SU-DHL-6 (cell line): Measurements from ENCODE around the gene INSR.

Source experiments
- H2AFZ ChIP-seq: fragments of 200-600 bp; sonication (generic); 2 replicates; pipeline ENCODE4 v1.6.1; 2014; ENCODE audit warnings: low read depth, mild to moderate bottlenecking, moderate library complexity, mixed read lengths, antibody characterized with exemption, low read length; ENCODE audit not compliant: severe bottlenecking
- H3F3A ChIP-seq: fragments of 200-600 bp; shearing (Covaris generic); 2 replicates; pipeline ENCODE4 v1.6.0; 2016; ENCODE audit warnings: antibody characterized with exemption, mild to moderate bottlenecking; ENCODE audit not compliant: insufficient read depth
- H3K27ac ChIP-seq: fragments of 200-600 bp; sonication (generic); 2 replicates; pipeline ENCODE4 v1.5.1; 2016; ENCODE audit warnings: low read depth, mild to moderate bottlenecking, low read length, moderate library complexity, mixed read lengths
- H3K27me3 ChIP-seq: fragments of 200-600 bp; sonication (generic), shearing (Covaris generic); 2 replicates; pipeline ENCODE4 v1.6.0; 2014; ENCODE audit warnings: mild to moderate bottlenecking, low read length
- H3K36me3 ChIP-seq: fragments of 200-600 bp; sonication (generic); 2 replicates; pipeline ENCODE4 v1.6.1; 2014; ENCODE audit warnings: mild to moderate bottlenecking, low read length, mixed read lengths
- H3K4me2 ChIP-seq: fragments of 300-600, 200-600 bp; shearing (Covaris generic), sonication (generic); 2 replicates; pipeline ENCODE4 v1.6.0; 2014; ENCODE audit warnings: low read length, low read depth, mild to moderate bottlenecking; ENCODE audit not compliant: poor library complexity, severe bottlenecking
- H3K4me3 ChIP-seq: fragments of 200-600 bp; sonication (generic); 2 replicates; pipeline ENCODE4 v1.5.1; 2014; ENCODE audit warnings: antibody characterized with exemption, low read length, mild to moderate bottlenecking, mixed read lengths; ENCODE audit not compliant: insufficient read depth, poor library complexity, severe bottlenecking
- H3K79me2 ChIP-seq: fragments of 200-600 bp; sonication (generic); 2 replicates; pipeline ENCODE4 v1.6.1; 2014; ENCODE audit warnings: mild to moderate bottlenecking, low read length, moderate library complexity; ENCODE audit not compliant: insufficient read depth
- H3K9ac ChIP-seq: fragments of 200-600 bp; sonication (generic); 2 replicates; pipeline ENCODE4 v1.7.0; 2014; ENCODE audit warnings: mild to moderate bottlenecking, low read length
- H3K9me2 ChIP-seq: fragments of 200-600 bp; sonication (generic); replicated peaks from 2 replicates; pipeline ENCODE4 v1.6.1; 2014; ENCODE audit warnings: low read length; ENCODE audit not compliant: insufficient read depth
- H3K9me3 ChIP-seq: fragments of 200-600 bp; sonication (generic); 2 replicates; pipeline ENCODE4 v1.6.1; 2014; ENCODE audit warnings: low read length, mixed read lengths; ENCODE audit not compliant: insufficient read depth
- H4K20me1 ChIP-seq: fragments of 200-600 bp; sonication (generic); 2 replicates; pipeline ENCODE4 v1.6.1; 2014; ENCODE audit warnings: low read depth, mild to moderate bottlenecking, antibody characterized with exemption, low read length, moderate library complexity, mixed read lengths
- EZH2phosphoT487 ChIP-seq: fragments of 200-600 bp; sonication (generic), shearing (Covaris generic); conservative IDR thresholded peaks from 2 replicates; pipeline ENCODE4 v1.6.1; 2018; ENCODE audit warnings: mild to moderate bottlenecking, antibody characterized with exemption, low read length, moderate library complexity, mixed read lengths
- TF ChIP-seq, protein P1 (sequence below): fragments of 200-600 bp; sonication (generic); IDR thresholded peaks from one replicate; pipeline ENCODE4 v1.5.1; 2017; ENCODE audit warnings: antibody characterized with exemption, mild to moderate bottlenecking, low read length, moderate library complexity; ENCODE audit not compliant: insufficient read depth, poor library complexity, severe bottlenecking

INSR gene

DNA sequence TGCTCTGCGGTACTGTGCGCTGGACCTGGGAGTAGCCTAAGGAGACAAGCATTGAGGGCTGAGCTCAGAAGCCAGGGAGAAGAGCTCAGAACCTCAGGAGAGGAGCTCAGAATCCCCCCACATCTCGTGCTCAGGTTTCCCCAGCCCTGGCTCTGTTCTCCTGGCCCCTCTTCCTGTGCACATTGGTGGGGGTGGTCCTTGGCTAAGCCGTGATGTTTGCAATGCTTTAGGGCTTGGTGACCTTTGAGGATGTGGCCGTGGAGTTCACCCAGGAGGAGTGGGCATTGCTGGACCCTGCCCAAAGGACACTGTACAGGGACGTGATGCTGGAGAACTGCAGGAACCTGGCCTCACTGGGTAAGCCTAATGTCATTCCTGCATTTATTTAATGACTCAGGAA, 218.1 kb downstream of the INSR start:
- no peak overlapping the region for H3K4me3 ChIP-seq
- no peak overlapping the region for H2AFZ ChIP-seq
- H3K79me2 ChIP-seq = peaks cover 4% of the 10 kb centered on the region
- no peak overlapping the region for H3K27ac ChIP-seq
- H3K9me3 ChIP-seq = peaks cover 29% of the 10 kb centered on the region; the same call in 1 of the 2 replicates
- H3K36me3 ChIP-seq = peaks cover 67% of the 10 kb centered on the region
- no peak overlapping the region for H3K4me2 ChIP-seq
- no peaks in the 10 kb centered on the region for H3K9me2 ChIP-seq
- H3F3A ChIP-seq = no peaks in the 10 kb centered on the region
- no peaks in the 10 kb centered on the region for H4K20me1 ChIP-seq
- H3K9ac ChIP-seq = no peak overlapping the region
- no peak for TF ChIP-seq EZH2phosphoT487
- TF ChIP-seq, protein P1, sequence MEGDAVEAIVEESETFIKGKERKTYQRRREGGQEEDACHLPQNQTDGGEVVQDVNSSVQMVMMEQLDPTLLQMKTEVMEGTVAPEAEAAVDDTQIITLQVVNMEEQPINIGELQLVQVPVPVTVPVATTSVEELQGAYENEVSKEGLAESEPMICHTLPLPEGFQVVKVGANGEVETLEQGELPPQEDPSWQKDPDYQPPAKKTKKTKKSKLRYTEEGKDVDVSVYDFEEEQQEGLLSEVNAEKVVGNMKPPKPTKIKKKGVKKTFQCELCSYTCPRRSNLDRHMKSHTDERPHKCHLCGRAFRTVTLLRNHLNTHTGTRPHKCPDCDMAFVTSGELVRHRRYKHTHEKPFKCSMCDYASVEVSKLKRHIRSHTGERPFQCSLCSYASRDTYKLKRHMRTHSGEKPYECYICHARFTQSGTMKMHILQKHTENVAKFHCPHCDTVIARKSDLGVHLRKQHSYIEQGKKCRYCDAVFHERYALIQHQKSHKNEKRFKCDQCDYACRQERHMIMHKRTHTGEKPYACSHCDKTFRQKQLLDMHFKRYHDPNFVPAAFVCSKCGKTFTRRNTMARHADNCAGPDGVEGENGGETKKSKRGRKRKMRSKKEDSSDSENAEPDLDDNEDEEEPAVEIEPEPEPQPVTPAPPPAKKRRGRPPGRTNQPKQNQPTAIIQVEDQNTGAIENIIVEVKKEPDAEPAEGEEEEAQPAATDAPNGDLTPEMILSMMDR = no peak
- H3K27me3 ChIP-seq = no peaks in the 10 kb centered on the region

DNA sequence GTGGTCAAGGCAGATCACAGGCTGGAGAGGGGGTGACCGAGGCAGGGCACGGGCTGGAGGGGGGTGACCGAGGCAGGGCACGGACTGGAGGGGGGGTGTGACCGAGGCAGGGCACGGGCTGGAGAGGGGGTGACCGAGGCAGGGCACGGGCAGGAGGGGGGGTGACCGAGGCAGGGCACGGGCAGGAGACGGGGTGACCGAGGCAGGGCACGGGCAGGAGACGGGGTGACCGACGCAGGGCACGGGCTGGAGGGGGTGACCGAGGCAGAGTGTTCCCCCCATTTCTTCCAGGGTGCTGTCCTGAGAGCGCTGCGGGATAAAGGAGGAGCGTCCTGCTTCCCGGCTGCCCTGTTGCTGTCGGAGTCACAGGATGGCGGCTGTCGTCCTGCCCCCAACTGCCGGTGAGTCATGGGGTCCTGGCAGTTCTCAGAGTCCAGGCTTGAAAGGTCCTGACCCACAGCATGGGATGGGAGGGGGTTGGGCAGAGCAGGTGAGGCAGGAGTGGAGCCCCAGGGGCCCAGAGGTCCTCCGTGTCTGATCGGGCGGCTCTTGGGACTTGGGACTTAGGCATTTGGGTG, 219.4 kb downstream of the INSR start:
- Histone ChIP-seq H3K9ac (no peak overlapping the region), H4K20me1 (no peaks in the 10 kb centered on the region), H3K9me2 (no peaks in the 10 kb centered on the region), H3K4me2 (no peak overlapping the region), H2AFZ (no peak overlapping the region), H3K27me3 (no peaks in the 10 kb centered on the region), H3K4me3 (no peak overlapping the region), H3K79me2 (peaks cover 17% of the 10 kb centered on the region), H3K27ac (no peak overlapping the region), H3K9me3 (peaks cover 21% of the 10 kb centered on the region; the same call in 1 of the 2 replicates), H3F3A (no peaks in the 10 kb centered on the region), H3K36me3 (peaks cover 58% of the 10 kb centered on the region)
- TF ChIP-seq EZH2phosphoT487 = no peak
- TF ChIP-seq, protein P1 = no peak

DNA sequence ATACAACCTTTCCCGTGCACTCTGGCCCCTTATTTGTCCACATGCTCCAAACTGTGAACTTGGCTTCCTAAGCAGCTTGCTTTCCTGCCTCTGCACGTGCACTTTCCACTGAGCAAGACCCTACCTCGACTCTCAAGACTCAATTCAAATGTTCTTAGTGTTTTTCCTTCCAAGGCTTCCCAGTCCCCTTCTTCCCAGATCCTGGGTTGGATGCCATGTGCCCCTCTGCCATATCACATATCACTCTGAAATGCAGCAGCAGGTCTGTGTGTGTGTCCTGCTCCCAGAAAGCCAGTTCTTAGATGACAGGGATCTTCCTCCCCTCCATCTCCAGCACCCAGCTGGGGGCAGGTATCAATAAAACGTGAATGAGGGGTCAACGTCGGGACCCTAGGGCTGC, 221.7 kb downstream of the INSR start:
- peaks cover 38% of the 10 kb centered on the region for H3K36me3 ChIP-seq

More for the DNA sequence above, 221.7 kb downstream of the INSR start:
- H3K27me3 ChIP-seq = no peaks in the 10 kb centered on the region
- no peak overlapping the region for H3K4me3 ChIP-seq
- H4K20me1 ChIP-seq = no peaks in the 10 kb centered on the region
- no peak overlapping the region for H2AFZ ChIP-seq
- H3K79me2 ChIP-seq = peaks cover 20% of the 10 kb centered on the region
- H3K27ac ChIP-seq = no peak overlapping the region
- H3K9ac ChIP-seq = no peak overlapping the region
- no peak overlapping the region for H3K4me2 ChIP-seq
- no peaks in the 10 kb centered on the region for H3K9me2 ChIP-seq
- H3K9me3 ChIP-seq = peaks cover 5% of the 10 kb centered on the region; the same call in 1 of the 2 replicates
- TF ChIP-seq EZH2phosphoT487 = no peak
- TF ChIP-seq, protein P1 = no peak
- peaks cover 6% of the 10 kb centered on the region; the same call in 1 of the 2 replicates for H3F3A ChIP-seq
